ENCODE measurements around the gene IFT80.

DNA sequence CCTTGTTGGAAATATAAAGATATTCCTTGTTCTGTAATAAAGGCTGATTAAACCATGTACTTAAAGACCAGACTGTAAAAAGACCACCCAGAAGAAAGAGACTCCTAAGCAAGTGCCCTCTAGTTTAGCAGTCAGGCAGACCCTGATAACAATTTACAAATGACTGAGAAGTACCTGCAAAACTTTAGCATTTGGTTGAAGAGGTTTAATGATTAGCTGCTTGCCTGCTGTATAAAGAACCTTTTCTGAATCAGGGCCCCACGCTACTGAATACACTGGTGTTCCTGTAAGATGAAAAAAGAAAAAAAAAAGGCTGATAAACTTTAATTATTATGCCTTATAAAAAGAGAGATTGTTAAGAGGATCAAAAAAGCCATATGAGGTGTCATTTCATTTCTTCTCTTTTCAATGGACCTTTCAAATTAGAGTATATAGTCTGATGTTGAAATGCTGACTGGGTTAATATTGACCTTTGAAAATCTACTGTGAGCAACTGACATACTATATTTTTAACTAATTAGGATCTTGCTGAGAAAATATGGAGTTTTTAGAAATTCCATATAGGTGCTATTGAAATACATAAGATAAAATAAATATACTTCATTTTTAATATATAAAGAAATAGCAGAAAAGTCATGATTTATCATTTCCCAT is 33.0 kb downstream of the IFT80 start:
- TF ChIP-seq, protein P1, sequence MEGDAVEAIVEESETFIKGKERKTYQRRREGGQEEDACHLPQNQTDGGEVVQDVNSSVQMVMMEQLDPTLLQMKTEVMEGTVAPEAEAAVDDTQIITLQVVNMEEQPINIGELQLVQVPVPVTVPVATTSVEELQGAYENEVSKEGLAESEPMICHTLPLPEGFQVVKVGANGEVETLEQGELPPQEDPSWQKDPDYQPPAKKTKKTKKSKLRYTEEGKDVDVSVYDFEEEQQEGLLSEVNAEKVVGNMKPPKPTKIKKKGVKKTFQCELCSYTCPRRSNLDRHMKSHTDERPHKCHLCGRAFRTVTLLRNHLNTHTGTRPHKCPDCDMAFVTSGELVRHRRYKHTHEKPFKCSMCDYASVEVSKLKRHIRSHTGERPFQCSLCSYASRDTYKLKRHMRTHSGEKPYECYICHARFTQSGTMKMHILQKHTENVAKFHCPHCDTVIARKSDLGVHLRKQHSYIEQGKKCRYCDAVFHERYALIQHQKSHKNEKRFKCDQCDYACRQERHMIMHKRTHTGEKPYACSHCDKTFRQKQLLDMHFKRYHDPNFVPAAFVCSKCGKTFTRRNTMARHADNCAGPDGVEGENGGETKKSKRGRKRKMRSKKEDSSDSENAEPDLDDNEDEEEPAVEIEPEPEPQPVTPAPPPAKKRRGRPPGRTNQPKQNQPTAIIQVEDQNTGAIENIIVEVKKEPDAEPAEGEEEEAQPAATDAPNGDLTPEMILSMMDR (IDR thresholded peaks at IDR 0.05; ENCODE audit: insufficient read depth, low read length, poor library complexity, severe bottlenecking): no peak
- TF ChIP-seq EZH2phosphoT487 (conservative IDR thresholded peaks at IDR 0.05; ENCODE audit: low read length): no peak
